ENCODE data around the gene PRM1. TPM values are rescaled to one million over a fixed set of nuclear protein-coding genes. Genes with fewer than 3 reads are reported as not detected.

PRM1 gene
- total and polyA plus RNA-seq, 2 of the 13 experiments (the other 11 are each of a cell fraction or from before 2014, with no cell fraction given): not detected

DNA sequence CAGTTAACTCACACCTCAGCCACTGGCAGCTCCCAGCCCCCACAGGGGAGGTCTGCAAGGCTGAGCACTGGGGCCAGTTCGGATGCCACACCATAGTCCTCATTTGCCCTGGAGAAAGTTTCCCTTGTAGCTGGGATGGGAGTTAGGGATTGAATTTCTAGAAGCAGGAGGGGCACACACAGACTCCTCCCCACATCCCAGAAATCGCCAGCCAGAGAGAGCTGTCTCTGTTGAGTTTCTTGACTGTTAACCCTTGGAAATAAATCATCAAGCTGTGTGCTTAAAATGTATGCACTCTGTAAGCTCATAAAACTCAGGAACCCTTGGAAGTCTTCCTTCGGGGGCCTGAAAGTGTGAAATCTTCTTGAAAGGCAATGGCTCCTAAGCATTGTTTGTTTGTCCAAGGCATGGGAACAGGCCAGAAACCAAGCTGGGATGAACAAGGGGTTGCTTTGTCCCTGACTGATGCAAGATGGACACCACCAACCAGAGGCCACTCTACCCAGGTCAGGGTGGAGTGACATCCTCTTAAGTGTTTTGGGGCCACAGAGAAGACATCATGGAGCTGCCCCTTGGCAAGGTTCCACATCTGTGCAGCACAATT, 7.3 kb downstream of the PRM1 start (continued):
- TF ChIP-seq ETV5 (CRISPR knock-in tag; IDR thresholded peaks at IDR 0.05; ENCODE audit: borderline replicate concordance) (no peak), CBX5 (CRISPR knock-in tag; IDR thresholded peaks at IDR 0.05; ENCODE audit: borderline replicate concordance) (peak; percentile 85; the same call in 1 of the 2 replicates), ZNF136 (CRISPR knock-in tag; IDR thresholded peaks at IDR 0.05; ENCODE audit: low read depth) (no peak), HNF4A (CRISPR knock-in tag; IDR thresholded peaks at IDR 0.05) (peak; percentile 22; the same call in 1 of the 2 replicates), ZNF234 (CRISPR knock-in tag; conservative IDR thresholded peaks at IDR 0.05) (no peak), POLR2AphosphoS2 (IDR thresholded peaks at IDR 0.05; ENCODE audit: low read depth, low read length) (no peak), NFKBIZ (CRISPR knock-in tag; IDR thresholded peaks at IDR 0.05) (peak; percentile 53; the same call in 1 of the 2 replicates), ZNF788 (CRISPR knock-in tag; IDR thresholded peaks at IDR 0.05; ENCODE audit: borderline replicate concordance) (0 out of 2 replicates have a peak, but pooled peaks have one; percentile 44), ZNF782 (CRISPR knock-in tag; IDR thresholded peaks at IDR 0.05; ENCODE audit: borderline replicate concordance) (no peak), RNF2 (conservative IDR thresholded peaks at IDR 0.05; ENCODE audit: low read depth) (no peak), RBAK (CRISPR knock-in tag; IDR thresholded peaks at IDR 0.05) (no peak; the same call in 1 of the 2 replicates), ZNF549 (CRISPR knock-in tag; IDR thresholded peaks at IDR 0.05) (no peak)
- TF ChIP-seq, protein P1, sequence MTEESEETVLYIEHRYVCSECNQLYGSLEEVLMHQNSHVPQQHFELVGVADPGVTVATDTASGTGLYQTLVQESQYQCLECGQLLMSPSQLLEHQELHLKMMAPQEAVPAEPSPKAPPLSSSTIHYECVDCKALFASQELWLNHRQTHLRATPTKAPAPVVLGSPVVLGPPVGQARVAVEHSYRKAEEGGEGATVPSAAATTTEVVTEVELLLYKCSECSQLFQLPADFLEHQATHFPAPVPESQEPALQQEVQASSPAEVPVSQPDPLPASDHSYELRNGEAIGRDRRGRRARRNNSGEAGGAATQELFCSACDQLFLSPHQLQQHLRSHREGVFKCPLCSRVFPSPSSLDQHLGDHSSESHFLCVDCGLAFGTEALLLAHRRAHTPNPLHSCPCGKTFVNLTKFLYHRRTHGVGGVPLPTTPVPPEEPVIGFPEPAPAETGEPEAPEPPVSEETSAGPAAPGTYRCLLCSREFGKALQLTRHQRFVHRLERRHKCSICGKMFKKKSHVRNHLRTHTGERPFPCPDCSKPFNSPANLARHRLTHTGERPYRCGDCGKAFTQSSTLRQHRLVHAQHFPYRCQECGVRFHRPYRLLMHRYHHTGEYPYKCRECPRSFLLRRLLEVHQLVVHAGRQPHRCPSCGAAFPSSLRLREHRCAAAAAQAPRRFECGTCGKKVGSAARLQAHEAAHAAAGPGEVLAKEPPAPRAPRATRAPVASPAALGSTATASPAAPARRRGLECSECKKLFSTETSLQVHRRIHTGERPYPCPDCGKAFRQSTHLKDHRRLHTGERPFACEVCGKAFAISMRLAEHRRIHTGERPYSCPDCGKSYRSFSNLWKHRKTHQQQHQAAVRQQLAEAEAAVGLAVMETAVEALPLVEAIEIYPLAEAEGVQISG (CRISPR knock-in tag; IDR thresholded peaks at IDR 0.05): peak; percentile 48; the same call in 1 of the 2 replicates
- TF ChIP-seq, protein P2, sequence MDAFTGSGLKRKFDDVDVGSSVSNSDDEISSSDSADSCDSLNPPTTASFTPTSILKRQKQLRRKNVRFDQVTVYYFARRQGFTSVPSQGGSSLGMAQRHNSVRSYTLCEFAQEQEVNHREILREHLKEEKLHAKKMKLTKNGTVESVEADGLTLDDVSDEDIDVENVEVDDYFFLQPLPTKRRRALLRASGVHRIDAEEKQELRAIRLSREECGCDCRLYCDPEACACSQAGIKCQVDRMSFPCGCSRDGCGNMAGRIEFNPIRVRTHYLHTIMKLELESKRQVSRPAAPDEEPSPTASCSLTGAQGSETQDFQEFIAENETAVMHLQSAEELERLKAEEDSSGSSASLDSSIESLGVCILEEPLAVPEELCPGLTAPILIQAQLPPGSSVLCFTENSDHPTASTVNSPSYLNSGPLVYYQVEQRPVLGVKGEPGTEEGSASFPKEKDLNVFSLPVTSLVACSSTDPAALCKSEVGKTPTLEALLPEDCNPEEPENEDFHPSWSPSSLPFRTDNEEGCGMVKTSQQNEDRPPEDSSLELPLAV (CRISPR knock-in tag; conservative IDR thresholded peaks at IDR 0.05; ENCODE audit: low read depth): no peak
- TF ChIP-seq, protein P3, sequence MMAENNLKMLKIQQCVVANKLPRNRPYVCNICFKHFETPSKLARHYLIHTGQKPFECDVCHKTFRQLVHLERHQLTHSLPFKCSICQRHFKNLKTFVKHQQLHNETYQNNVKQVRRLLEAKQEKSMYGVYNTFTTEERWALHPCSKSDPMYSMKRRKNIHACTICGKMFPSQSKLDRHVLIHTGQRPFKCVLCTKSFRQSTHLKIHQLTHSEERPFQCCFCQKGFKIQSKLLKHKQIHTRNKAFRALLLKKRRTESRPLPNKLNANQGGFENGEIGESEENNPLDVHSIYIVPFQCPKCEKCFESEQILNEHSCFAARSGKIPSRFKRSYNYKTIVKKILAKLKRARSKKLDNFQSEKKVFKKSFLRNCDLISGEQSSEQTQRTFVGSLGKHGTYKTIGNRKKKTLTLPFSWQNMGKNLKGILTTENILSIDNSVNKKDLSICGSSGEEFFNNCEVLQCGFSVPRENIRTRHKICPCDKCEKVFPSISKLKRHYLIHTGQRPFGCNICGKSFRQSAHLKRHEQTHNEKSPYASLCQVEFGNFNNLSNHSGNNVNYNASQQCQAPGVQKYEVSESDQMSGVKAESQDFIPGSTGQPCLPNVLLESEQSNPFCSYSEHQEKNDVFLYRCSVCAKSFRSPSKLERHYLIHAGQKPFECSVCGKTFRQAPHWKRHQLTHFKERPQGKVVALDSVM (CRISPR knock-in tag; IDR thresholded peaks at IDR 0.05): no peak
- TF ChIP-seq, protein P4, sequence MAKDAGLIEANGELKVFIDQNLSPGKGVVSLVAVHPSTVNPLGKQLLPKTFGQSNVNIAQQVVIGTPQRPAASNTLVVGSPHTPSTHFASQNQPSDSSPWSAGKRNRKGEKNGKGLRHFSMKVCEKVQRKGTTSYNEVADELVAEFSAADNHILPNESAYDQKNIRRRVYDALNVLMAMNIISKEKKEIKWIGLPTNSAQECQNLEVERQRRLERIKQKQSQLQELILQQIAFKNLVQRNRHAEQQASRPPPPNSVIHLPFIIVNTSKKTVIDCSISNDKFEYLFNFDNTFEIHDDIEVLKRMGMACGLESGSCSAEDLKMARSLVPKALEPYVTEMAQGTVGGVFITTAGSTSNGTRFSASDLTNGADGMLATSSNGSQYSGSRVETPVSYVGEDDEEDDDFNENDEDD (CRISPR knock-in tag; IDR thresholded peaks at IDR 0.05; ENCODE audit: borderline replicate concordance): peak; percentile 43; the same call in 1 of the 2 replicates
- TF ChIP-seq, protein P5, sequence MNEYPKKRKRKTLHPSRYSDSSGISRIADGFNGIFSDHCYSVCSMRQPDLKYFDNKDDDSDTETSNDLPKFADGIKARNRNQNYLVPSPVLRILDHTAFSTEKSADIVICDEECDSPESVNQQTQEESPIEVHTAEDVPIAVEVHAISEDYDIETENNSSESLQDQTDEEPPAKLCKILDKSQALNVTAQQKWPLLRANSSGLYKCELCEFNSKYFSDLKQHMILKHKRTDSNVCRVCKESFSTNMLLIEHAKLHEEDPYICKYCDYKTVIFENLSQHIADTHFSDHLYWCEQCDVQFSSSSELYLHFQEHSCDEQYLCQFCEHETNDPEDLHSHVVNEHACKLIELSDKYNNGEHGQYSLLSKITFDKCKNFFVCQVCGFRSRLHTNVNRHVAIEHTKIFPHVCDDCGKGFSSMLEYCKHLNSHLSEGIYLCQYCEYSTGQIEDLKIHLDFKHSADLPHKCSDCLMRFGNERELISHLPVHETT (CRISPR knock-in tag; conservative IDR thresholded peaks at IDR 0.05): no peak
- TF ChIP-seq, protein P6, sequence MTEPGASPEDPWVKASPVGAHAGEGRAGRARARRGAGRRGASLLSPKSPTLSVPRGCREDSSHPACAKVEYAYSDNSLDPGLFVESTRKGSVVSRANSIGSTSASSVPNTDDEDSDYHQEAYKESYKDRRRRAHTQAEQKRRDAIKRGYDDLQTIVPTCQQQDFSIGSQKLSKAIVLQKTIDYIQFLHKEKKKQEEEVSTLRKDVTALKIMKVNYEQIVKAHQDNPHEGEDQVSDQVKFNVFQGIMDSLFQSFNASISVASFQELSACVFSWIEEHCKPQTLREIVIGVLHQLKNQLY (CRISPR knock-in tag; IDR thresholded peaks at IDR 0.05): no peak
